SU-DHL-6 (cell line): ENCODE measurements around the gene RGS6.

ENCODE experiments used
- H2AFZ ChIP-seq: fragments of 200-600 bp; sonication (generic); 2 replicates; pipeline ENCODE4 v1.6.1; 2014; ENCODE audit warnings: low read depth, mild to moderate bottlenecking, moderate library complexity, mixed read lengths, antibody characterized with exemption, low read length; ENCODE audit not compliant: severe bottlenecking
- H3F3A ChIP-seq: fragments of 200-600 bp; shearing (Covaris generic); 2 replicates; pipeline ENCODE4 v1.6.0; 2016; ENCODE audit warnings: antibody characterized with exemption, mild to moderate bottlenecking; ENCODE audit not compliant: insufficient read depth
- H3K27ac ChIP-seq: fragments of 200-600 bp; sonication (generic); 2 replicates; pipeline ENCODE4 v1.5.1; 2016; ENCODE audit warnings: low read depth, mild to moderate bottlenecking, low read length, moderate library complexity, mixed read lengths
- H3K27me3 ChIP-seq: fragments of 200-600 bp; sonication (generic), shearing (Covaris generic); 2 replicates; pipeline ENCODE4 v1.6.0; 2014; ENCODE audit warnings: mild to moderate bottlenecking, low read length
- H3K36me3 ChIP-seq: fragments of 200-600 bp; sonication (generic); 2 replicates; pipeline ENCODE4 v1.6.1; 2014; ENCODE audit warnings: mild to moderate bottlenecking, low read length, mixed read lengths
- H3K4me2 ChIP-seq: fragments of 300-600, 200-600 bp; shearing (Covaris generic), sonication (generic); 2 replicates; pipeline ENCODE4 v1.6.0; 2014; ENCODE audit warnings: low read length, low read depth, mild to moderate bottlenecking; ENCODE audit not compliant: poor library complexity, severe bottlenecking
- H3K4me3 ChIP-seq: fragments of 200-600 bp; sonication (generic); 2 replicates; pipeline ENCODE4 v1.5.1; 2014; ENCODE audit warnings: antibody characterized with exemption, low read length, mild to moderate bottlenecking, mixed read lengths; ENCODE audit not compliant: insufficient read depth, poor library complexity, severe bottlenecking
- H3K79me2 ChIP-seq: fragments of 200-600 bp; sonication (generic); 2 replicates; pipeline ENCODE4 v1.6.1; 2014; ENCODE audit warnings: mild to moderate bottlenecking, low read length, moderate library complexity; ENCODE audit not compliant: insufficient read depth
- H3K9ac ChIP-seq: fragments of 200-600 bp; sonication (generic); 2 replicates; pipeline ENCODE4 v1.7.0; 2014; ENCODE audit warnings: mild to moderate bottlenecking, low read length
- H3K9me2 ChIP-seq: fragments of 200-600 bp; sonication (generic); replicated peaks from 2 replicates; pipeline ENCODE4 v1.6.1; 2014; ENCODE audit warnings: low read length; ENCODE audit not compliant: insufficient read depth
- H3K9me3 ChIP-seq: fragments of 200-600 bp; sonication (generic); 2 replicates; pipeline ENCODE4 v1.6.1; 2014; ENCODE audit warnings: low read length, mixed read lengths; ENCODE audit not compliant: insufficient read depth
- H4K20me1 ChIP-seq: fragments of 200-600 bp; sonication (generic); 2 replicates; pipeline ENCODE4 v1.6.1; 2014; ENCODE audit warnings: low read depth, mild to moderate bottlenecking, antibody characterized with exemption, low read length, moderate library complexity, mixed read lengths
- EZH2phosphoT487 ChIP-seq: fragments of 200-600 bp; sonication (generic), shearing (Covaris generic); conservative IDR thresholded peaks from 2 replicates; pipeline ENCODE4 v1.6.1; 2018; ENCODE audit warnings: mild to moderate bottlenecking, antibody characterized with exemption, low read length, moderate library complexity, mixed read lengths
- TF ChIP-seq, protein P1 (sequence below): fragments of 200-600 bp; sonication (generic); IDR thresholded peaks from one replicate; pipeline ENCODE4 v1.5.1; 2017; ENCODE audit warnings: antibody characterized with exemption, mild to moderate bottlenecking, low read length, moderate library complexity; ENCODE audit not compliant: insufficient read depth, poor library complexity, severe bottlenecking

RGS6 gene

DNA sequence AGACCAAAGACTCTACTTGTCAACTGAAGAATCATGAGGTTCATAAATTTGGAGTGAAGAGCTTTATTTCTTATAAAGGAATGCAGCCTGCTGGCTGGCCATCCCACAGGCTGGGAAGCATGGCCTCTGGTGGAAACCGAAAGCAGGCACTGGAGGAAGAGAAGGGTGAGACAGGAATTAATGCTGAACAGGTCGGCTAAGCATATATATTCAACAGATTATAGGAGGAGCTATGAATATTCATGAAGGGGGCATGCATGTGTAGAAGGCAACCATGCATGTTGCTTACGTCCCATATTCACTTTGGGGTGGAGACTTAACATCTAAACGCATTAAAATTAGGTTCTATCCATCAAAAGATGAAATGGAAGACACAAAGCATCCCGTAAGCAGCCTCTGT lies 20.6 kb upstream of the RGS6 start:
- H3K9ac ChIP-seq = no peak overlapping the region
- H3K9me2 ChIP-seq = no peaks in the 10 kb centered on the region
- no peaks in the 10 kb centered on the region for H3K27me3 ChIP-seq

DNA sequence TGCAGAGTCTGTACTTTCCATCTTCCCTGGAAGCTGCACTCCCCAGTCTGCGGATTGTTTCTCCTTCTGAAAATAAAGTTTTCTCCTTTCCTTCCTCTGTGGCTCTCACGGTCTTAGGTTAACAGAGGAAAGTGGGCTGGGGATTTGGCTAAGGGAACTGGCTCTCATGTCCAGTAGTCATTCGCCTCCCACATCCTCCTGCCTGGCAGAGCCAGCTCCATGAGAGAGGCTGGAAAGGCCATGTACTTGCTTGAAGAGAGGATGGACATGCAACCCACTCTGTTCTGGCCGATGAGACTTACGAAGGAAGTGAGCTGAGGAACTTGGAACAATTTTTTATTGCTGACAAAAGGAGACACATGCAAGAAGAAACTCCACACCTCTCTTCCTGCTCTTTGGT lies 18.9 kb upstream of the RGS6 start:
- H3K27me3 ChIP-seq = no peaks in the 10 kb centered on the region

More for the DNA sequence above, 20.6 kb upstream of the RGS6 start:
- H4K20me1 ChIP-seq = no peaks in the 10 kb centered on the region
- H3K27ac ChIP-seq = no peak overlapping the region
- no peak overlapping the region for H2AFZ ChIP-seq
- no peaks in the 10 kb centered on the region for H3F3A ChIP-seq
- H3K79me2 ChIP-seq = no peaks in the 10 kb centered on the region
- H3K36me3 ChIP-seq = no peaks in the 10 kb centered on the region
- no peak overlapping the region for H3K4me3 ChIP-seq
- no peaks in the 10 kb centered on the region for H3K9me3 ChIP-seq
- H3K4me2 ChIP-seq = no peak overlapping the region
- TF ChIP-seq, protein P1, sequence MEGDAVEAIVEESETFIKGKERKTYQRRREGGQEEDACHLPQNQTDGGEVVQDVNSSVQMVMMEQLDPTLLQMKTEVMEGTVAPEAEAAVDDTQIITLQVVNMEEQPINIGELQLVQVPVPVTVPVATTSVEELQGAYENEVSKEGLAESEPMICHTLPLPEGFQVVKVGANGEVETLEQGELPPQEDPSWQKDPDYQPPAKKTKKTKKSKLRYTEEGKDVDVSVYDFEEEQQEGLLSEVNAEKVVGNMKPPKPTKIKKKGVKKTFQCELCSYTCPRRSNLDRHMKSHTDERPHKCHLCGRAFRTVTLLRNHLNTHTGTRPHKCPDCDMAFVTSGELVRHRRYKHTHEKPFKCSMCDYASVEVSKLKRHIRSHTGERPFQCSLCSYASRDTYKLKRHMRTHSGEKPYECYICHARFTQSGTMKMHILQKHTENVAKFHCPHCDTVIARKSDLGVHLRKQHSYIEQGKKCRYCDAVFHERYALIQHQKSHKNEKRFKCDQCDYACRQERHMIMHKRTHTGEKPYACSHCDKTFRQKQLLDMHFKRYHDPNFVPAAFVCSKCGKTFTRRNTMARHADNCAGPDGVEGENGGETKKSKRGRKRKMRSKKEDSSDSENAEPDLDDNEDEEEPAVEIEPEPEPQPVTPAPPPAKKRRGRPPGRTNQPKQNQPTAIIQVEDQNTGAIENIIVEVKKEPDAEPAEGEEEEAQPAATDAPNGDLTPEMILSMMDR = no peak
- TF ChIP-seq EZH2phosphoT487 = no peak

DNA sequence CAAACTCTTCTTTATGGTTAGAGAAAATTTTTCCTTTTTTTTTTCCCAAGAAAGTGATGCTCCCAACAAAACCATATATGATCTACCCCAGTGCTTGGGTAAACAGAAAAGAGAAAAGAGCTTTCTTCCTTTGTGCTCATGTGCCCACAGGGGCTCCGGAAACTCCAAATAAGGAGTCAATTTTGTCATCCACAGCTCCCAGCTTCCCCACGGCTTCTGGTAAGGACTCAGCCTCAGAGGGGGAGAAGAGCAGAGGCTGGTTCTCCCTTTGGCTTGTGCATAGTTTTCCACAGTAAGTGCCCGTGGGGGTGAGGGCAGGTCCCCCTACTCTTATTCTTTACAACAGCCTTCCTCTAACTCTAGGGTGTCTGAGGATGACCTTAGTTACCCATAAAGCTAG lies 13.3 kb upstream of the RGS6 start:
- Histone ChIP-seq H3K27me3 (no peaks in the 10 kb centered on the region), H3K36me3 (no peaks in the 10 kb centered on the region), H3K27ac (no peak overlapping the region), H3K4me3 (no peak overlapping the region), H3K9me2 (no peaks in the 10 kb centered on the region), H3K79me2 (no peaks in the 10 kb centered on the region), H3F3A (no peaks in the 10 kb centered on the region), H3K4me2 (no peak overlapping the region), H3K9ac (no peak overlapping the region), H3K9me3 (no peaks in the 10 kb centered on the region), H4K20me1 (no peaks in the 10 kb centered on the region), H2AFZ (no peak overlapping the region)
- no peak for TF ChIP-seq EZH2phosphoT487
- TF ChIP-seq, protein P1 = no peak

More for the DNA sequence above, 18.9 kb upstream of the RGS6 start:
- Histone ChIP-seq H3K9me3 (no peaks in the 10 kb centered on the region), H3K27ac (no peak overlapping the region), H3F3A (no peaks in the 10 kb centered on the region), H3K9ac (no peak overlapping the region), H4K20me1 (no peaks in the 10 kb centered on the region), H2AFZ (no peak overlapping the region), H3K4me3 (no peak overlapping the region), H3K79me2 (no peaks in the 10 kb centered on the region), H3K36me3 (no peaks in the 10 kb centered on the region), H3K4me2 (no peak overlapping the region), H3K9me2 (no peaks in the 10 kb centered on the region)
- TF ChIP-seq, protein P1 = no peak
- no peak for TF ChIP-seq EZH2phosphoT487

DNA sequence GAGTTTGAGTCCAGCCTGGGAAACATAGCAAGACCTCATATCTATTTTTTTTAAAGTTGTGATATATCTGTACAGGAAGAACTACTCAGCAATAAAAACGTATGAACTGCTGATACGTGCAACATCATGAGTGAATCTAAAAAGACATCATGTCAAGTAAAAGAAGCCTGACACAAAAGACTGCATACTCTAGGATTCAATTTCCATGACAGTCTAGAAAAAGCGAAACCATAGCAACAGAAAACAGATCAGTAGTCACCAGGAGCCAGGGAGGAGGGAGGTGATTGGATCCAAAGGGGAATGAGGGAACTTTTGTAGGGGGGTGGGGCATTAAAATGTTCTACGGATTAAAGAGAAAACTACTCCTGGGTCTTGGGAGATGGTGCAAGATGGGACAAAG lies 8.7 kb upstream of the RGS6 start:
- Histone ChIP-seq H3K27me3 (no peaks in the 10 kb centered on the region), H3F3A (no peaks in the 10 kb centered on the region), H3K4me2 (no peak overlapping the region), H3K9ac (no peak overlapping the region), H2AFZ (no peak overlapping the region), H4K20me1 (no peaks in the 10 kb centered on the region), H3K9me2 (no peaks in the 10 kb centered on the region), H3K79me2 (no peaks in the 10 kb centered on the region), H3K9me3 (no peaks in the 10 kb centered on the region), H3K27ac (no peak overlapping the region), H3K4me3 (no peak overlapping the region), H3K36me3 (no peaks in the 10 kb centered on the region)
- no peak for TF ChIP-seq EZH2phosphoT487
- TF ChIP-seq, protein P1 = no peak
